Mononuclear cell (primary cell): ENCODE data around the gene NFKBIE. TPM values are rescaled to one million over a fixed set of nuclear protein-coding genes. Genes with fewer than 3 reads are reported as not detected.
"Not testable (repeated sequence)": the region's sequence is repeated elsewhere in the genome, so short reads cannot be mapped to it uniquely, and the experiment has no call there.

Experiments used
- H3K27me3 ChIP-seq: 2 replicates; pipeline ENCODE4 v1.6.0; 2011; ENCODE audit warnings: low read length, control low read depth; ENCODE audit not compliant: insufficient read depth
- H3K4me1 ChIP-seq: 2 replicates; pipeline ENCODE4 v1.5.1; 2011; ENCODE audit warnings: mild to moderate bottlenecking, low read length, control low read depth; ENCODE audit not compliant: insufficient read depth
- H3K4me3 ChIP-seq: 2 replicates; pipeline ENCODE4 v1.5.1; 2011; ENCODE audit warnings: mild to moderate bottlenecking, low read length, moderate library complexity
- H3K9me3 ChIP-seq: 2 replicates; pipeline ENCODE4 v1.5.1; 2011; ENCODE audit warnings: low read depth, mild to moderate bottlenecking, control low read depth, low read length
- total RNA-seq: library from RNA; depleted of rRNA; stranded (reverse); fragments of >200 nt; gene quantifications from one replicate; pipeline ENCODE4 v1.2.3, GENCODE V29; 2012

The NFKBIE gene
- total RNA-seq, 1 donor: 125 TPM

- peaks cover 32% of the 10 kb centered on the region for H3K4me1 ChIP-seq
- no peaks in the 10 kb centered on the region for H3K27me3 ChIP-seq
- no peaks in the 10 kb centered on the region for H3K9me3 ChIP-seq
- no peak overlapping the region for H3K4me3 ChIP-seq
Observed at GRCh38 chr6:44235269-44235668, 30.1 kb downstream of the NFKBIE start.

- no peaks in the 10 kb centered on the region for H3K9me3 ChIP-seq
- H3K4me3 ChIP-seq: no peak overlapping the region
- H3K27me3 ChIP-seq: no peaks in the 10 kb centered on the region
- H3K4me1 ChIP-seq: peaks cover 32% of the 10 kb centered on the region
Observed at GRCh38 chr6:44234101-44235025, 31.0 kb downstream of the NFKBIE start.

GRCh38 chr6:44233567-44234100 is 31.7 kb downstream of the NFKBIE start:
- Histone ChIP-seq H3K4me3 (no peak overlapping the region), H3K27me3 (no peaks in the 10 kb centered on the region), H3K4me1 (peaks cover 32% of the 10 kb centered on the region), H3K9me3 (no peaks in the 10 kb centered on the region)

GRCh38 chr6:44232676-44233566 is 32.4 kb downstream of the NFKBIE start:
- Histone ChIP-seq H3K4me3 (no peak overlapping the region), H3K27me3 (no peaks in the 10 kb centered on the region), H3K9me3 (no peaks in the 10 kb centered on the region), H3K4me1 (peaks cover 27% of the 10 kb centered on the region)

- H3K4me1 ChIP-seq: peaks cover 21% of the 10 kb centered on the region
- H3K4me3 ChIP-seq, H3K9me3 ChIP-seq, H3K27me3 ChIP-seq: not testable (repeated sequence)
Observed at GRCh38 chr6:44231426-44231825, 33.9 kb downstream of the NFKBIE start.

GRCh38 chr6:44230034-44230675 is 35.2 kb downstream of the NFKBIE start:
- no peaks in the 10 kb centered on the region for H3K27me3 ChIP-seq
- peaks cover 24% of the 10 kb centered on the region for H3K4me1 ChIP-seq
- H3K4me3 ChIP-seq: no peak overlapping the region
- no peaks in the 10 kb centered on the region for H3K9me3 ChIP-seq

GRCh38 chr6:44229376-44230033 is 35.8 kb downstream of the NFKBIE start:
- H3K4me1 ChIP-seq: peaks cover 28% of the 10 kb centered on the region
- no peaks in the 10 kb centered on the region for H3K27me3 ChIP-seq
- H3K4me3 ChIP-seq: no peak overlapping the region
- H3K9me3 ChIP-seq: no peaks in the 10 kb centered on the region

GRCh38 chr6:44228836-44229235 is 36.5 kb downstream of the NFKBIE start:
- H3K27me3 ChIP-seq: no peaks in the 10 kb centered on the region
- H3K4me1 ChIP-seq: peaks cover 31% of the 10 kb centered on the region
- no peaks in the 10 kb centered on the region for H3K9me3 ChIP-seq
- no peak overlapping the region for H3K4me3 ChIP-seq

- no peaks in the 10 kb centered on the region for H3K9me3 ChIP-seq
- H3K27me3 ChIP-seq: no peaks in the 10 kb centered on the region
- H3K4me3 ChIP-seq: no peak overlapping the region
- peaks cover 27% of the 10 kb centered on the region for H3K4me1 ChIP-seq
Observed at GRCh38 chr6:44228433-44228832, 36.9 kb downstream of the NFKBIE start.

- Histone ChIP-seq H3K27me3 (no peaks in the 10 kb centered on the region), H3K4me1 (peaks cover 24% of the 10 kb centered on the region), H3K4me3 (no peak overlapping the region), H3K9me3 (no peaks in the 10 kb centered on the region)
Observed at GRCh38 chr6:44228031-44228430, 37.3 kb downstream of the NFKBIE start.

- no peaks in the 10 kb centered on the region for H3K9me3 ChIP-seq
- H3K4me1 ChIP-seq: peaks cover 28% of the 10 kb centered on the region
- H3K4me3 ChIP-seq: no peak overlapping the region
- no peaks in the 10 kb centered on the region for H3K27me3 ChIP-seq
Observed at GRCh38 chr6:44227148-44227793, 38.1 kb downstream of the NFKBIE start.

GRCh38 chr6:44226368-44227147 is 38.8 kb downstream of the NFKBIE start:
- Histone ChIP-seq H3K4me1 (peaks cover 32% of the 10 kb centered on the region), H3K9me3 (no peaks in the 10 kb centered on the region), H3K4me3 (no peak overlapping the region), H3K27me3 (no peaks in the 10 kb centered on the region)

GRCh38 chr6:44225579-44226325 is 39.6 kb downstream of the NFKBIE start:
- H3K9me3 ChIP-seq: no peaks in the 10 kb centered on the region
- peaks cover 37% of the 10 kb centered on the region for H3K4me1 ChIP-seq

More at GRCh38 chr6:44225579-44226325, 39.6 kb downstream of the NFKBIE start:
- Histone ChIP-seq H3K4me3 (no peak overlapping the region), H3K27me3 (no peaks in the 10 kb centered on the region)
